ENCODE measurements around the gene SUPT5H.
"Not testable (repeated sequence)": the region's sequence is repeated elsewhere in the genome, so short reads cannot be mapped to it uniquely, and the experiment has no call there.

SUPT5H gene

DNA sequence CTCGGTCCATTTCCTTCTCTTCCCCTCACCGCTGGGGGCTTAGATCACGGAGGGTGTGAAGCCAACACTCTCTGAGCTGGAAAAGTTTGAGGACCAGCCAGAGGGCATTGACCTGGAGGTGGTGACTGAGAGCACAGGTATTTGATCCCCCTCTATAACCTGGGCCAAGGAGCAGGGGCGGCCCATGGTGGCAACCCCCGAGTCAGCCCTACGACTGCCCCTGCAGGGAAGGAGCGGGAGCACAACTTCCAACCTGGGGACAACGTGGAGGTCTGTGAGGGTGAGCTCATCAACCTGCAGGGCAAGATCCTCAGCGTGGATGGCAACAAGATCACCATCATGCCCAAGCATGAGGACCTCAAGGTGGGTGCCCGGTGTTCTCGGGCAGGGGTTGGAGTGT is 23.7 kb downstream of the SUPT5H start:
- no peak for DNase-seq

DNA sequence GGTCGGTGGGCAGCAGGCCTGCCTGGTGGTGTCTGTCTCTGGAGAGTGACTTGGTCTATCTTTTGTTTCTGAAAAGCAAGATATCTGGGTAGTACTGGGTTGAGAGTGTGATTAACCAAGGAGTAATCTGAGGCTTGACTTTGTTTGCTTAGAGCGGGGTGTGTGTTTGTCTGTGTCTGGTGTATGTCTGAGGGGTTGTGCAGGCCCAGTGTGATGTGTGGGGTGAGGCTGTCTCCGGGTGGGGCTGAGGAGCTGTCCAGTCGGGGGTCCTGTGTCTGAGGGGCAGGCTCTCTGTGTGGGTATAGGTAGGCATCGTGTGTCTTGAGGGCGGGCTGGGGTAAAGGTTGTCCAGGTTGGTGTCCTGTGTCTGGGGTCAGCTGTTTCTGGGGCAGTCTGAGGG is 24.2 kb downstream of the SUPT5H start:
- DNase-seq, result no peak

DNA sequence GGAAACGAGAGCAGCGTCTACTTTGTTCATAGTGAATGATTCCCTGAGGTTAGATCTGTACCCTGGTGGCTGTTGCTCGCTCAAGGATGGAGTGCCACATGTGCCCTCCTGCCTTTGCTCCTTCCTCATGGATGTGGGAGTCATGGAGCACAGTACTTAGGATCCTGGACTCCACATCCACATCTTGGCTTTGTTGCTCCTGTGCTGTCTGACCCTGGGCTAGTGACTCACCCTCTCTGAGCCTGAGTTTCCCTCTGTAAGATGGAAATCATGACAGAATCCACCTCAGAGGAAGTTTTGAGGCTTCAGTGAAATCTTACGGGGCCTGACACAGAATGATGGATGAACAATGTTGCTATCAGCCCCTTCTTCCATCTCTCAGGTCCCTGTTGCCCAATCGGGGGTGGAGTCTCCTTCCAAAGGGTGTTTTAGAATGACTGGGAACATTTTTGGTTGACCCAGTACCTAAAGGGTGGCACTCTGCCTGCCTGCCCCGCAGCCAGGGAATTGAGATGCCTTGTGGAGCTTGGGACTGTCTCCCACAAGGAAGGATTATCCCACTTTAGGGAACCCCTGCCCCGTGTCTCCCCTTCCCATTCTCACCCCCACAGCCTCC is 25.4 kb downstream of the SUPT5H start:
- DNase-seq, result no peak

DNA sequence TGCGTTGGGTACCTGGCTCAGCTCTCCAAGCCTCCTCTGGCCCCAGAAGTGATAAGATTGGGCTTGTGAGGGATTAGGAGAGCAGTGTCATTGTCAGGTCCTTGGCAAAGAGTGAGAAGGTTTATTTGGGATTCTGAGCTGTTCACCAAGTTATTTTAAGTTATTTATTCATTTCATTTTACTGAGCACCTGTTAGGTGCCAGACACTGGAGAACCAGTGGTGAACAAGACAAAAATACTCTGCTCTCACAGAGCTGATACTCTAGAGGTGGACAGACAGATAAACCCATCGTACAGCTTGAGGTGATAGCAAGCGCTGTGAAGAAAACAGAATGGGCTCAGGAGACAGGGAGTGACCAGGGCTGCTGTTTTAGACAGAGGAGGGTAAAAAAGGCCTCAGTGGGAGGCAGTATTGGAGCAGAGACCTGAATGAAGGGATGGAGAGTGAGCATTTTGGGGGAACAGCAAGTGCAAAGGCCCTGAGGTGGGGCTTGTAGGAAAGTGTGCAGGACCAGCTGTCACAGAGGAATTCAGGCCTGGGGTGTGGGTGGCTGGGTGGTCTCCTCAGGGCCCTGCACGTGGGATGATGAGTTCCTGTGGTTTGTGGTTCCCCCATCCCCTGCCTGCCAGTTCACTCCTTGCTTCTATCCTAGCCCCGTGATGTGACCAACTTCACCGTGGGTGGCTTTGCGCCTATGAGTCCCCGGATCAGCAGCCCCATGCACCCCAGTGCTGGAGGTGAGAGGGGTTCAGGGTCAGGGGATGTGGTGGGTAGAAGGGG is 26.6 kb downstream of the SUPT5H start:
- DNase-seq, result no peak

DNA sequence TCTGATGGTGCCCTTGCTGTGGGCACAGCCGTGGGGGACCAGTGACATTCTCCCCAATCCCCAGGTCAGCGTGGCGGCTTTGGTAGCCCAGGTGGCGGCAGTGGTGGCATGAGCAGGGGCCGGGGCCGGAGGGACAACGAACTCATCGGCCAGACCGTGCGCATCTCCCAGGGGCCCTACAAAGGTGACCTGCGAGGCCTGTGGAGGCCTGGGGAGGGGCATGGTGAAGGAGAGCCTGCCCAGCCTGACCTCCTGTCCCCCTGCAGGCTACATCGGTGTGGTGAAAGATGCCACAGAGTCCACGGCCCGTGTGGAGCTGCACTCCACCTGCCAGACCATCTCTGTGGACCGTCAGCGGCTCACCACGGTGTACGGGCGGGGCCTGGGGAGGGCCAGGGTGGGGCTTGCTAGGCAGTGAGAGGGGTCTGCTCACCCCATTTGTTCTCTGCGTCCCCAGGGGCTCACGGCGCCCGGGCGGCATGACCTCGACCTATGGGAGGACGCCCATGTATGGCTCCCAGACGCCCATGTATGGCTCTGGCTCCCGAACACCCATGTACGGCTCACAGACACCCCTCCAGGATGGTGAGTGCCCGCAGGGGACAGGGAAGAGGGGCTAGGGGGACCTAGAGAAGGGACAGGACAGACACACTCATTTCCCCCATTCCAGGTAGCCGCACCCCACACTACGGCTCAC is 27.5 kb downstream of the SUPT5H start:
- no peak for DNase-seq

DNA sequence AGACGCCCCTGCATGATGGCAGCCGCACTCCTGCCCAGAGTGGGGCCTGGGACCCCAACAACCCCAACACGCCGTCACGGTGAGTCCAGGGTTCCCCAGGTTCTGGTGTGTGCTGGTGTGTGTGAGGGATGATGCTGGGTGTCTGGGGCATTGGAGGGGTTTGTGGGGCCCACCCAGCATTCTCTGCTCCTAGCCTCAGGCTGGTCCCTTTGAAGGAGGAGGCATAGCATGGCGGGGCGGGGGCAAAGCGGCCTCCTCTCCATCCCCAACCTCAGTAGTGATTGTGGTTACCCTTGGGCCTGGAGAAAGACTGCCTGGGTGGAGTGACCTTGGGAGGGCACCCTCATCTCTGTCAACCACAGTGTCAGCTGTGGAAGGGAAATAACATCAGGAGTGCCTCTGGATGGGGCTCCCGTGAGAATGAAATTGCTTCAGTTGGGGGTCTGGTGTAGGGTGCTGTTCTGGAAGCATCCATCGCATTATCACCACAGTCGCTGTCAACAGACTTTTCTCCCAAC is 28.1 kb downstream of the SUPT5H start:
- DNase-seq, result no peak

DNA sequence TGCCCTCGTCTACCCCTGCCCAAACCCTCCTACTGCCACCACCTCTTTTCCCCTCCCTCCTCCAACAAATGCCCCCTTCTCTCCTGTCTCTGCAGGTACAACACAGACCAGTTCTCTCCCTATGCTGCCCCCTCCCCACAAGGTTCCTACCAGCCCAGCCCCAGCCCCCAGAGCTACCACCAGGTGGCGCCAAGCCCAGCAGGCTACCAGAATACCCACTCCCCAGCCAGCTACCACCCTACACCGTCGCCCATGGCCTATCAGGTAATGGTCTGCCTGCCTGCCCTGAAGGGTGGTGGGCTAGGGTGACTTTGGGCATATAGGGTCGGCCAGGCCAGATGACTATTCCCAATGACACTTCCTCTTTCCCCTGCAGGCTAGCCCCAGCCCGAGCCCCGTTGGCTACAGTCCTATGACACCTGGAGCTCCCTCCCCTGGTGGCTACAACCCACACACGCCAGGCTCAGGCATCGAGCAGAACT is 28.8 kb downstream of the SUPT5H start:
- DNase-seq, result no peak

DNA sequence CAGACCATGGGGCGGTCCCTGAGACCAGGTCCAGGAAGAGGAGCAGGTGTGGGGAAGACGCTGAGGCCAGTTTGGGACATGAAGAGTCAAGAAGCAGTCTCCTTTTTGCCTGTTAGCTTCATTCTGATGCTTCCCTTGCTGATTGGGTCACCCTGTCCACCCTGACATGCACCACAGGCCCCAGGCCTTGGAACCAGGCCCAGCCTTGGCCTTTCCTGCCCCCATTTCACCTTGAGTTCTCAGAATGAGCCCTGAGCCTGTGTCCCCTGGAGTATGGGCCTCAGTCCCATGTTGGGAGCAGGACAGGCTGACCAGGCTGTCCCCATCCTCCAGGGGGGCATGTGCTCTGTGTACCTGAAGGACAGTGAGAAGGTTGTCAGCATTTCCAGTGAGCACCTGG is 30.4 kb downstream of the SUPT5H start:
- no peak for DNase-seq

DNA sequence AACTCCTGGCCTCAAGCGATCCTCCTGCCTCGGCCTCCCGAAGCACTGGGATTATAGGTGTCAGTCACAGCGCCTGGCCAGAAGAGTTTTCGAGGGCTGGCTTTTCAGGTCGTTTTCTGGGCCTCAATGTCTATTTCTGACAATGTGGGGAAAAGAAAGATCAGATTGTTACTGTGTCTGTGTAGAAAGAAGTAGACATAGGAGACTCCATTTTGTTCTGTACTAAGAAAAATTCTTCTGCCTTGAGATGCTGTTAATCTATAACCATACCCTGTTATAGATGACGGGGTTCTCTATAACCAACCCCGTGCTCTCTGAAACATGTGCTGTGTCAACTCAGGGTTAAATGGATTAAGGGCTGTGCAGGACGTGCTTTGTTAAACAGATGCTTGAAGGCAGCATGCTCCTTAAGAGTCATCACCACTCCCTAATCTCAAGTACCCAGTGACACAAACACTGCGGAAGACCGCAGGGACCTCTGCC is 34.0 kb downstream of the SUPT5H start:
- DNase-seq, result not testable (repeated sequence)

DNA sequence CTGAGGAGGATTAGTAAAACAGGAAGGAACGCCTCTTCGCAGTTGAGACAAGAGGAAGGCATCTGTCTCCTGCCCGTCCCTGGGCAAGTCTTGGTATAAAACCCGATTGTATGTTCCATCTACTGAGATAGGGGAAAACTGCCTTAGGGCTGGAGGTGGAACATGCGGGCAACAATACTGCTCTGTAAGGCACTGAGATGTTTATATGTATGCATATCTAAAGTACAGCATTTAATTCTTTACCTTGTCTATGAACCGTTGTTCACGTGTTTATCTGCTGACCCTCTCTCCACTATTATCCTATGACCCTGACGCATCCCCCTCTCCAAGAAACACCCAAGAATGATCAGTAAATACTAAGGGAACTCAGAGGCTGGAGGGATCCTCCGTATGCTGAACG is 34.5 kb downstream of the SUPT5H start:
- no peak for DNase-seq

DNA sequence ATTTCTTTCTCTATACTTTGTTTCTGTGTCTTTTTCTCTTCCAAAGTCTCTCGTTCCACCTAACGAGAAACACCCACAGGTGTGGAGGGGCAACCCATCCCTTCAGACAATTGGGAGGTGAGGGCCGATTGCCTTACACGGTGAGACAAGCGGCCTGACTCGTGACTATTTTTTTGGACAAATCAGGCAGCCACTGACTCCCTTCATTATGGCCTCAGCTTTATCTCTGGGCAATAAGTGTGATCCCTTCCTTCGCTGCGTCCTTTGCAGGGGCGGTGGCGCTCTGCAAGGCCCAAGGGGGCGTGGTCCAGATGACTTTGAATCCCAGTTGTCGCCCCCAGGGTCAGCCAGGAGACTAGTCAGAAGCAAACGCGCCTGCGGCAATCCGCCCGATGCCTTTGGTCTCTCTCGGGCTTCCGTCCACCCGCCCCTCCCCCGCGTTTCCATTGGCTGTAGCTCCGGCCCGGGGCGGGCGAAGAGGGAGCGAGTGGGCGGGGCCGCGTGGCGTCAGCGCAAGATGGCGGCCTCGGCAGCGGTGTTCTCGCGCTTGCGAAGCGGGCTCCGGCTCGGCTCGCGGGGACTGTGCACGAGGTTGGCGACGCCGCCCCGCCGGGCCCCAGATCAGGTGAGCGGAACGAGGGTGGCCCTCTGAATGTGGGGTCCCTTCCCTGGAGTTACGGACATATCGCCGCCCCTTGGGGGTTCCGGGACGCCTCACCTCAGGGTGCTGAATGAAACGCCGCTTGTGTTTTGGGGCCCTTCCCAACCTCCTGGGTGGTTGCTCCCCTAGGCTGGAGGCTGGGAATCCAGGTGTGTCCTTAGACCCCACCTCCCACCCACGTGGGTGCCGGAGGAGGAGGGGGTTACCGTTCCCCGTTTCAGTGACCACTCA is 35.2 kb downstream of the SUPT5H start, which contains the start of gene TIMM50:
TIMM50 (plus strand) TSS at position 502 of the 892 bp plus-strand sequence; CDS start at position 518, 16 bp downstream.
- DNase-seq, result peak; percentile 86 to 91

DNA sequence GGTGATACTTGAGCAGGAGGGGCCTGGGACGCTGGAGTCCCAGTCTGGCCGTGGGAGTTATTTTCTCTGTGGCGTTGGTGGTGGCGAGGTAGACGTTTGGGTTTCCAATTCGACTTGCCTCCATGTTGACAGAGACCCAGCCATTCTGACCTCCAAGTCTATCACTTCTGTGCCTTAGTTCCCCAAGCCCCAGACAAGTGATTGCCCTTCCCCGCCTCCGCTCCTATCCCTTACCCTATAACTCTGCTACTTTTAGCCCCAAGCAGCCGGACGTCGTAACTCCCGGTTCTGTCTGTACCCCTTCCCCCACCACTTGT is 35.8 kb downstream of the SUPT5H start:
- DNase-seq, result no peak

DNA sequence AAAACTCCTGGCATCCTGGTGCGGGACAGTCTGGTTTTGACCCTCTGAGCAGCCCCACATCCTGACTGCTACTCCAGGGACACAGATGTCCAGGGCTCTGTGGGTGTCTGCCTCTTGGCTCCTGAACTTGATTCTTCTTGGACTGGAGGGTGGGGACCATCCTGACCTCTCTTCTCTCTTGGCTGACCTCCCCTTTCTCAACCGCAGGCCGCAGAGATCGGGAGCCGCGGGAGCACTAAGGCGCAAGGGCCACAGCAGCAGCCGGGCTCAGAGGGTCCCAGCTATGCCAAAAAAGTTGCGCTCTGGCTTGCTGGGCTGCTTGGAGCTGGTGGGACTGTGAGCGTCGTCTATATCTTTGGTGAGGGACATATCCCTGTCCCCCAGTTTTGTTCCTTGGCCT is 36.3 kb downstream of the SUPT5H start:
- DNase-seq, result no peak

DNA sequence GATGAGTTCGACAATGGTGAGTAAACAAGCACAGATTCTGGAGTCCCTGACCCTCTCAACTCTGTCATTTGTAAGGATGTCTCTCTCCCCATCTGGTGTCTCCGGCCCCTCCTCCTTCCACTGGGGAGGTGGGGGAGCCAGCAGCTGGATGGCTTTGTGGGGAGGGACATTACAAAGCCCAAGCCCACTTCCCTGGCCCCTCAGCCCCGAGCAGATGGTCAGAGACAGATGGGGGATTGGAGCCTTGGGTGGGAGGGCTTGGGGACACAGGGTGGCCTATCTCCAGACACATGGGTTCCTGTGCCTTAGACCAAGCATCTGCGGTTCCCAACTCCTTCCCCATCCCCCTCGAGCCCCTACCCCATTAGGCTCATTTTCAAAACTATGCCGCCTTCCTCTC is 37.8 kb downstream of the SUPT5H start:
- no peak for DNase-seq

DNA sequence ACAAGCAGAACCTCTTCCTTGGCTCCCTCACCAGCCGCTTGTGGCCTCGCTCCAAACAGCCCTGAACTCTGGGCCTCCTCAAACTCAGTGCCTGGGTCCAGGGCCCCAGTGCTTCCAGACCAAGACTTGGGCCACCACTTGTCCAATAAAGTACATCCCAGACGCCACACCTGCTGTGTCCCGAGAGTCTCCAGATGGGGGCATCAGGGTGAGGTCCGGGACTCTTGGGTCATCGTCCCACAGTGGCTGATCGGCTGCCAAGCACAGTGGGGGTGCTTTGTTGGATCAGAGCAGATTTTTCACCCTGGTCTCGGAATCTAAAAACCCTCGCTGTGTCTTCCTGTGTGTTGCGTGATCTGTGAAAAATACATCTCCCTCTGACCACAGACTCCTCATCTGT is 44.4 kb downstream of the SUPT5H start:
- no peak for DNase-seq

DNA sequence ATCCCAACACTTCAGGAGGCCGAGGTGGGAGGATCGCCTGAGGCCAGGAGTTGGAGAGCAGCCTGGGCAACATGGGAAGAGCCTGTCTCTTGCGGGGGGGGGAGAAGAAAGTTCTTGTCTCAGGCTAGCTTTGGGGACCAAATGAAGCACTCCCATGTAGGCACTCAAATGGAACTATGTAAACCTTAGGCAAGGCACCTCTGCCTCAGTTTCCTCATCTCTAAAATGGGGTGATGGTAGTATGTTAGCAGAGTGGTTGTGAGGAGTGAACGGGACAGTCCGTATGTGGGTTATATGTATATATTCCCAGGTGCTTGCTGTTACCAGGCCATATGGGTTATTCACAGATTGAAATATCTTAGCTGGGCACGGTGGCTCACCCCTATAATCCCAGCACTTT is 46.8 kb downstream of the SUPT5H start:
- no peak for DNase-seq

DNA sequence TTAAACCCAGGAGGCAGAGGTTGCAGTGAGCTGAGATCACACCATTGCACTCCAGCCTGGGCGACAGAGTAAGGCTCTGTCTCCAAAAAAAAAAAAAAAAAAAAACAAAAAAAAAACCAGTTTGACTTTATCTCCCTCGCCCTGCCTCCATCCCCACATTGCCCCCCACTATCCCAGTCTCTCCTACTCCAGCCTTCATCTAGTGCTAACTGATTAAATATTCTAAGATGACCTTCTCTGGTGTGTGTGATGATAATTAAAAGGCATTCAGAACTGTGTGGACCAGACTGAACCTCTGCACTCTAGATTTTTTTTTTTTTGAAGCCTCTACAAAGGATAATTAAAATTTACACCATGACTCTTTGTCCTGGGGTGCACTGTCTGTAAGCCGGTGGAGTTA is 47.4 kb downstream of the SUPT5H start:
- DNase-seq, result no peak

DNA sequence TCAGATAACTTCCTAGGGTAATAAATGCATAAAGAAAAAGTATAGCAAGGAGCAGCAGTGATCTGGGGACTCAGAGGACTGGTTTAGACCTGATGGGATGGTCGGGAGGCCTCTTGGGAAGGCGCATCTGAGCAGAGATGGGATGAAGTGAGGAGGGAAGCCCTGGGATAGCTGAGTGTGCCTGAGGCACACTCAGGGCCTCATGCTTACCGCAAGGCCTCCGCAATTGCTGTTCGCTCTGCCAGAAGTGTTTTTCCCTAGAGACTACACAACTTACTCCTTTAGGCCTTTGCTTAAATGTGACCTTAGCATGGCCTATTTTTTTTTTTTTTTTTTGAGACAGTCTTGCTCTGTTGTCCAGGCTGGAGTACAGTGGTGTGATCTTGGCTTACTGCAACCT is 49.3 kb downstream of the SUPT5H start:
- DNase-seq, result no peak

DNA sequence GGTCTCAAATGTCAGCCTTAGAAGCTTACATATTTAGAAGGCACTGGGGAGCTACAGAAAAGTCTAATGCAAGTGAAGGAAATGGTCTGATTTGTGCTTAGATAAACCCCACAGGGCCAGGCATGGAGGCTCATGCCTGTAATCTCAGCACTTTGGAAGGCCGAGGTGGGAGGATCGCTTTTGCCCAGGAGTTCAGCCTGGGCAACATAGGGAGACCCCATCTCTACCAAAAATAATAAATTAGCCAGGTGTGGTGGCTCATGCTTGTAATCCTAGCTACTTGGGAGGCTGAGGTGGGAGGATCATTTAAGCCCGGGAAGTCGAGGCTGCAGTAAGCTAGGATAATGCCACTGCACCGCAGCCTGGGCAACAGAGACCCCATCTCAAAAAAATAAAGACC is 50.7 kb downstream of the SUPT5H start:
- no peak for DNase-seq

DNA sequence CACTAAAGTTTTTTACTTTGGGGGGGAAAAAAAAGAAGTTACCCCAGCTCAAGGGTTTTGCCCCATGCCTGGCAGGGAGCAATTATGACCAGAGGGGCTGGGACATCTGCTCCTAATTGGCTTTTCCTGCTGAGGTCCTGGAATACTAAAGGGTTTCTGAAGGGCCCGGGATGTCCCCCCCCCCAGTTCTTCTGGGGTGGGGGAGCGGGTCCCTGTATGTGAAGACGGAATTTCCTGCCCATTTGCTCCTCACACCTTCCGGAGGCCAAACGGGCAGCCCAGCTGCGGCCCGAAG is 52.3 kb downstream of the SUPT5H start:
- no peak for DNase-seq

DNA sequence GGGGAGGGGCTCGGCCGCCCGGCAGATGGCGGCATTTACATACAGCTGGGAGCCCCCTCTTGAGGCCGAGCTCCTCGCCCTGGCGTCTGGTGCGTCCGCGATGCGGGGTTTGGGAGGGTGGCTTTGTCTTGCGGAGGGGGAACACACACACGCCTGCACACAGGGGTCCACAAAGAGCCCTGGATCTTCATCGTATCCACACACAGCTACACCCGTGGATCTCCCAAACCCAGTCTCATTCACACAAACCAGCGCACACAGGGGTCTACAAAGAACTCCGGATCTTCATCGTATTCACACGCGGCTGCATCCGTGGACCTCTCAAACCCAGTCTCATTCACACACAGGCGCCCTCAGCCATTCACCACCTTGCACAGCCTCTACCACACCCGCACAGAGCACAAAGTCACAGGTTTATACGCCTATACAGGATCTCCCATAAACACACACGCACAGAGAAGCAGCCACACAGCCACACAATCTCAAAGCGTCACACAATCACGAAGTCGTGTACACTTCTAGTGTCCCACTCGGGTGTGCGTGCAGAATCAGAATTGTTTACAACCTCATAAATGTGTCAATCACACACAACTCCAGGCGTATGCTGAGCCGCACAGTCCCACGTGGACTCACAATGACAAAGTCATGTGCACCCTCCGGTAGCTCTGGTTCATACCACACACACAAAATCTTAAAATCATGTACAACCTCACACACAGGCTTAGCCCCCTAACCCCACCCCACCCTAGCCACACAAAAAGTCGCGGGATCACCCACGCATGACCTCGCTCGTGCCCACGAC is 52.8 kb downstream of the SUPT5H start:
- DNase-seq, result no peak

Data from SW 1271 (cell line).